Stimulated activated CD8-positive, alpha-beta memory T cell treated with anti-CD3 and anti-CD28 coated beads, Interleukin-7, amount 100 ng/mL, for 48 hours (primary cell): ENCODE results near the gene VWA3B.
A peak's percentile ranks its signal among the peaks of the same experiment; 100 is the strongest.
"Not testable (repeated sequence)": the region's sequence is repeated elsewhere in the genome, so short reads cannot be mapped to it uniquely, and the experiment has no call there.

ENCODE experiments used
- DNase-seq, 2 donors: peaks; one replicate each; pipeline ENCODE4 v3.0.0-alpha.2; 2020; ENCODE audit warnings: low read depth in 1 of 2; ENCODE audit errors: extremely low read depth in 1 of 2

The VWA3B gene, protein sequence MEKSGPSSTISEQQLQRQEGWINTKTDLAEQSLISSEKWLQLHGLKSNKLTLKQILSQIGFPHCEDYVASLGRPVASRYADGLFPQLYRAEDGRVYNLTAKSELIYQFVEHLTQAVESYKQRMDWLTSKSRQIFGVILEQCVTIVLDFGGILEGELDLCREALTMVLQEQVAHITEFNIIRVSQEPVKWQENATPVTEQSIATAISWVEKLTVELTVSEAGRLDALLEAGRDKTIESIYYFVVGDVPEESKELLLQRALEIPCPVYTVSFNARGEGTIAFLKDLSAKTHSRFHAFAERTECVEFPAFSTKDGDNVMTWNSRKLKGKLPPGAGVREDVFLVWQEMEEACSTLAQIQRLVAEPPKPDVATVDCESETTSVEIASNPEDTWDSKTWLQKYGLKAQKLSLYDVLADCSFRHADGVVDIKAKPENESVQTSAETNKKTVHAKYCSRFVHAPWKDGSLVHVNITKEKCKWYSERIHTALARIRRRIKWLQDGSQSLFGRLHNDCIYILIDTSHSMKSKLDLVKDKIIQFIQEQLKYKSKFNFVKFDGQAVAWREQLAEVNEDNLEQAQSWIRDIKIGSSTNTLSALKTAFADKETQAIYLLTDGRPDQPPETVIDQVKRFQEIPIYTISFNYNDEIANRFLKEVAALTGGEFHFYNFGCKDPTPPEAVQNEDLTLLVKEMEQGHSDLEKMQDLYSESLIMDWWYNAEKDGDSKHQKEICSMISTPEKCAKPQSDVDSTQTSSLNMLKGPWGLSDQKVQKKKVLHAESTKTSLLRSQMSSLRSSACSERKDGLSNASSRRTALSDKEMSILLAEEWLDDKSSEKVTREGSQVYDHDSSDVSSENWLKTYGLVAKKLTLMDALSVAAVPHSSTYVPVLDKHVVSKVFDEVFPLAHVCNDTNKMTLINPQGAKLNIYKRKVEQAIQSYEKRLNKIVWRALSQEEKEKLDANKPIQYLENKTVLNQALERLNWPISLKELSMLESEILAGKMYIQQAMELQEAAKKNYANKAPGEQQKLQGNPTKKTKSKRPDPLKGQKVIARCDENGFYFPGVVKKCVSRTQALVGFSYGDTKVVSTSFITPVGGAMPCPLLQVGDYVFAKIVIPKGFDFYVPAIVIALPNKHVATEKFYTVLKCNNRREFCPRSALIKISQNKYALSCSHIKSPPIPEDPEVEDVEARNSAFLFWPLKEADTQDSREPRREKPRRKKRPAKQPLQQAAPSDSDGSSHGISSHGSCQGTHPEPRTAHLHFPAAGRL (N-terminal part only)

DNA sequence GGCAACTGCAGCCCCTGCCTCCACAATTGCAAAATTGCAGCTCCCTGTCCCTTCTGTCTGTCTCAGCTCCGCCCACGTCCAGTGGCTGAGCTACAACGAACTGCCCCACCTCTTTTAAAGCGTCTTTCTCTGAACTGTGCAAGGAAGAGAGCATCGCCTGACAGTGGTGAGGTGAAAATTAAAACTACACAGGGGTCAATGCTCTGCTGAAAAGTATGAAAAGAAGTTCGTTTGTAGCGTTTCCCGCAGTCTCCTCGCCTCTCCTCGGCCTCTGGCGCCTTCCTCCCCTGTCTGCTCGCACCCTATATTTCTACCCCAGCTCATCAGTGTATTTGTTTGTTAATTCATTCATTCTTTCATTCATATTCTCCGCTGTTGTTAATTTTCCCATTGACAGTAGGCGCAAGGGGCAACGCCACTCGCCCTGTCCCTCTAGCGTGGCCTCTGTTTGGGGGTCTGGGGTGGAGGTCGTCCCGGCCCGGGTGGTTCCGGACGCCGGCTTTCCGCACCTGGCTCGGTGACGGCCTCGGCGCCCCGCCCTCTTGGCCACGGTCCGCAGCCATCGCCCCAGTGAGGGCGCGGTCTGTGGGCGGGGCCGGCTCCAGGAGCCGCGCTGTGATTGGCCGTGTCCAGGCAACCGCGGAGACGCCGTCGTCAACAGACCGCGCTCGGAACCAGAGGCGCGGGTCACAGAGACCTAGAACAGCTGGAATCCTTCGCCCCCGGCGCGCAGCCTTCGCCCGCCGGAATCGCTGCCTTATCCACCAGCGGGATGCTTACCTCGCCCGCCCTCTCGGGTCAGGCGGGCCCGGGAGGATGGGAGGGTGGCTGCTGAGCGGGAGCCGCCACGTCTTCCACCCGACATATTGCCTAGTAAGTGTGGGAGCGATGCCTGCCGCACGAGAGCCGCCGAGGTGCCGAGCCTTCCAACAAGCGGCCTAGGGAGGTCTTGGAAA is at the start of gene VWA3B:
TSS of gene VWA3B (plus strand) at position 677 of the 956 bp plus-strand sequence. CDS start 5,926 bp downstream, outside the sequence.
- peak; percentile 26 to 32 for DNase-seq

DNA sequence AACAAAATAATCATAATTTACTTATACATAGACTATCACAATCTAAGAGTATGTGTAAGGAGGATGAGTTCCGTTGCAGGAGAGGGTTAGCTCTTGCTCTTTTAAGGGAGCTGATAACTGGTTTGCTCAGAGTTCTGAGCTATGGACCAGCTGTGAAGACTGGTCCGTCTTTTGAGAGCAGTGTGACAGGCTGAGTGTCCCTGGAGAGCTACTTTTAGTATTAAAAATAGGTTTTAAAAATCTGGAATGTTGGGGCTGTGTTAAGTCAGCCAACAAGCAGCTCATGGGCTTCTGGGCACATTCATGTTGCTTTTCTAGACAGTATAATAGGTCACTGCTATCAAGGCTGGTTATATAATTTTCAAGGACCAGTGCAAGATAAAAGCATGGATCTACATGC is 49.8 kb upstream of the VWA3B start:
- no peak for DNase-seq

DNA sequence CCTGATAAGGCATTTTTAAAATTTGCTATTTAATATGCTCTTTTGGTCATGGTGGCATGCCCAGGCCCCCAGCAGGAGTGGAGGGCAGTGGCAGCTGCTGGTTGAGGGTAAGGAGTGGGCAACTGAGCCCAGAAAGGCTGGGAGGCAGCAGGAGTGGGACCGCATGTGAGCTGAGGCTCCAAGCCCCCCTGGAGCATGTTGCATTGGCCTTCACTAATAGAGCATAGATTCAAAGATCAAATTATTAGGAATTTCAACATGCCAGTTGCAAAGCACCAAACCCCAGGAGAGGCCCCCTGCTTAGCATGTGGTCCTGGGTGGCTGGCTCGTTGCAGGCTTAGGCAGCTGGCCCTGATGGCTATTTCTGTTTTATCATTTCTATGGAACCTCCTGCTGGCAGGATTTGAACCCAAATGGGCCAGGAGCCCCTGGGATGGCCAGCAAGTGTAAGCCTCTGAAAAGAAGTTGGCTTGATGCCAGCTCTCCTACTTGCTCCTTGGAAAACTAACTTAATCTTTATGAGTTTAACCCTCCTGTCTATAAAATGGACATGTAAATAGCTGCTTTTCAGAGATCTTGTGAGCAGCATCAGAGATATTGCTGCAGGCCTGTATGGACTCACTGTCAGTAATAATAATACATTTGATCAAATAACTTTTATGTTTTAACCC is 49.2 kb upstream of the VWA3B start:
- no peak for DNase-seq

DNA sequence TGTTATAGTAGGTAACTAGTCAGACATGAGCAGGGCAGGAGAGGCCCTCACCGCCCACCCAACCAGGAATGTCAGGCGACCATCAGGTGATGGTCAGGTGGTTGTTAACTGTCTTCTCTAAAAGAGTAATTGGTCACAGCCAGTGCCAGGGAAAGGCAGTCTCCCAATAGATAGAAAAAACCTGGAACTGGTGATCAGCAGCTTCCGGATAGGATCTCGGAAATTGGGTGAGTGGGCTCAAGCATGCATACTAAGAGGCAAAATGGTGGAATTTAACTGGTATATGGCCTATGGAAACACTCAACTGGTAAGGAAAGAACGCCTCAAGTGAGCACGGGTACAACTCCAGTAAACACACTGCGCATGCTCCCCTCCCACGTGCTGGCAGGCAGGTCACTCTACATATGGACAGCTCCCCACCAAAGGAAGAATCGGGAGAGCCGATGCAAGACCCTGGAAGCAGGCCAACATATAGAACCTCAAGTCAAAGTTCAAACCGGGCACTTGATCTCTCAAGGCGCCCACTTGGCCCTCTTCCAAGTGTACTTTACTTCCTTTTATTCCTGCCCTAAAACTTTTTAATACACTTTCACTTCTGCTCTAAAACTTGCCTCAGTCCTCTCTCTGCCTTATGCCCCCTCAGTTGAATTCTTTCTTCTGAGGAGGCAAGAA is 47.7 kb upstream of the VWA3B start:
- no peak for DNase-seq

DNA sequence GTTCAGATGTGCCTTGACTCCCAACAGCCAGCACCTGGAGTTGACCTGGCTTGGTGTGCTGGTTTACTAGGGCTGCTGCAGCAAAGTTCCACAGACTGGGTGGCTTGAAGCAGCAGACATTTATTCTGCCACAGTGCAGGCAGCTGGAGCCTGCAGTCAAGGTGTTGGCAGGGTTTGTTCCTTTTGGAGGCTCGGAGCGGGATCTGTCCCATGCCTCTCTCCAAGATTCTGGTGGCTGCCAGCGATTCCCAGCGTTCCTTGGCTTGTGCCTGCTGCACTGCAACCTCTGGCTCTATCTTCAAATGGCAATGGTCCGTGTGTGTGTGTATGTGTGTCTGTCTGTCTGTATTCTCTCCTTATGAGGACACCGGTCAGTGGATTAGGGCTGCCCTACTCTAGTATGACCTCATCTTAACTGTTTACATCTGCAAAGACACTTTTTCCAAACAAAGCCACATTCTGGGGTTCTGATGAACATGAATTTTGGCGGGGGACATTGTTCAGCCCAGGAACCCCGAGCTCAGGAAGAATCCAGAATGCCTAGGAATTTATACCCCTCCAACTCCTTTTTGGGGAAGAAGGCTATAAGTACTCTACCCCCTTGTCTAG is 46.5 kb upstream of the VWA3B start:
- no peak for DNase-seq

DNA sequence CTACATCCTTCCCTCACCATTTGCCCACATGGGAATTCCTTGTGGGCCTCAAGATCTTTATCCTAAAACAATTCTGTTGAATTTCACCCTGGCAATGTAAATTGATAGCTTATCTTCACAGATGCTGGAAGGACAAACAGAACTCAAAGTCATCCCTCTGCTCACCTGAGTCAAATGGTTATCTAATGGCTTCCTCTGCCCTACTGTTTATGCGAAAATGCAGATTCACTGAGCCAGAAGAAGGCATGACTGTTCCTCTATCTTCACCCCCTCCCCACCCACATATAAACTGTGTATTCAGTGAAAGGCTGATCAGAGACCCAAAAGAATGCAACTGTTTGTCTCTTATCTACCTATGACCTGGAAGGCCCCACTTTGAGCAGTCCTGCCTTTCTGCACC is 43.9 kb upstream of the VWA3B start:
- no peak for DNase-seq

DNA sequence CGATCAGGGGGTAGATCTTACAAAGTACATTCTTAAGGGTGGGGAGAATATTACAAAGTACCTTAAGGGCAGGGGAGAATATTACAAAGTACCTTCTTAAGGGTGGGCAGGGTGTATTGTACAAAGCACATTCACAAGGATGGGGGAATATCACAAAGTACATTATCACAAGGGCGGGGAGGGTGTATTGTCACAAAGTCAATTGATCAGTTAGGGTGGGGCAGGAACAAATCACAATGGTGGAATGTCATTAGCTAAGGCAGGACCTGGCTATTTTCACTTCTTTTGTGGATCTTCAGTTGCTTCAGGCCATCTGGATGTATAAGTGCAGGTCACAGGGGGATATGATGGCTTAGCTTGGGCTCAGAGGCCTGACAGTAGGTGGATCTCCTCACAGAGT is 42.2 kb upstream of the VWA3B start:
- DNase-seq = not testable (repeated sequence)

DNA sequence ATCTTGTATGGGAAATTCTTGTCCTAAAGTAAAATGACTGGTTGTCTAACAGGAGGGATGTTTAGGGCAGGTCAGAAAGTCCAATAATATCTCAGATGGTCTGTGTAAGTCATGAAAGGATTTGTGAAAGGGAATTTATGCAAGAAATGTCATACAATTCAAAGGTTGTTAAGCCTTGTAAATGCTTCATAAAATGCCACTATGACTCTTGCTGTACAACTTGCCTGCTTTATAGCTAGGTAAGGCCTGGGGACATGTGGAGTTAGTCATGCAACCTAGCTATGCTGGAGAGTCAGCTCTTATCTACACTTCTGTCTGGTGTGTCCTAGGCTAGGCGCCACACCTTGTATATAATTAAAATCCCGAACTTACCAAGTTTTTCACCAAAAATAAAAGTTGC is 36.9 kb upstream of the VWA3B start:
- no peak for DNase-seq

DNA sequence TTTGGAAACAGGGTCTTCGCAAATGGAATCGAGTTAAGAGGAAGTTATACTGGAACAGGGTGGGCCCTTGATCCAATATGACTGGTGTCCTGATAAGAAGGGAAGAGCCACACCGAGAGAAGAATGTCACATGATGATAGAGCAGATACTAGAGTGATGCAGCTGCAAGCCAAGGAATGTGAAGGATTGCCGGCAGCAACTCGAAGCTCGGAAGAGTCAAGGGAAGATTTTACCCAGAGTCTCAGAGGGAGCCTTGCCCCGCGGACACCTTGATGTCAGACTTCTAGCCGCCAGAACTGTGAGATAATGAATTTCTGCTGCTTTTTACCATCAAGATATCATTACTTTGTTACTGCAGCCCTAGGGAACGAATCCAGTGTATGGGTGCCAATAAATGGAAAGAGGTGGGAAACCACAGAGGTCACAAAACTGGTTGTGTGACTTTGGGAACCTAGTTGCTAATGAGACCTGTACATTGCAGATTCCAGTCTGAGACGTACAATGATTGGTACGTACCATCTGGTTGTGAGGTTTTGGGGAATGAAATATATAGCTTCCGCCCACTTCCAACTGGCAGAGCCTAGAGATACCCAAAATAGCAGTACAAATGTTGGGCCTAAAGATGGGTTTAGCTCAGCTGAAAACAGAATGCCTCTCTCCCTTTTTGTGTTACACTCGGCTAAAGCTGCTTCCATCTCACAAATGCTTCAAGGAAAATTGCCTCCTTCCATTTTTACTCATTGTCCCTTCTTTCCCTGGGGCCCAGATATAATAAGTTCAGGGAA is 28.6 kb upstream of the VWA3B start:
- no peak for DNase-seq

DNA sequence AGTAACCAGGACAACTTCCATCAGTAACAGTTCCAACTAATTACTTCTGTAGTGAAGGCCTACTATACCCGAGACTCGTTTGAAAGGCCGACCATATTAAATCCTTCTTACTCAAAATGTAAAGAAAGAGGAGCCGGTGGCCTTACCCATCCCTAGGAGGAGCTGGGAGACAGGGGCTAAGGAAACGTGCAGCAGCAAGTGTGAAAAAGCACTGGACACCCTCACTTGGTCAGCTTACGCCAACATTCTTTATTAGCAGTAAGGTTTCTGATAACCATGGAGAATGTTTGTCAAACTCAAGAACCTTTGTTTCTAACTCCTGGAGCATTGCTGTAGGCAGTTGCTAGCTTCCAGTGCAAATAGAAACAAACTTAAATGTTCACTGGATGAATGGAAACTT is 26.7 kb upstream of the VWA3B start:
- DNase-seq = no peak

DNA sequence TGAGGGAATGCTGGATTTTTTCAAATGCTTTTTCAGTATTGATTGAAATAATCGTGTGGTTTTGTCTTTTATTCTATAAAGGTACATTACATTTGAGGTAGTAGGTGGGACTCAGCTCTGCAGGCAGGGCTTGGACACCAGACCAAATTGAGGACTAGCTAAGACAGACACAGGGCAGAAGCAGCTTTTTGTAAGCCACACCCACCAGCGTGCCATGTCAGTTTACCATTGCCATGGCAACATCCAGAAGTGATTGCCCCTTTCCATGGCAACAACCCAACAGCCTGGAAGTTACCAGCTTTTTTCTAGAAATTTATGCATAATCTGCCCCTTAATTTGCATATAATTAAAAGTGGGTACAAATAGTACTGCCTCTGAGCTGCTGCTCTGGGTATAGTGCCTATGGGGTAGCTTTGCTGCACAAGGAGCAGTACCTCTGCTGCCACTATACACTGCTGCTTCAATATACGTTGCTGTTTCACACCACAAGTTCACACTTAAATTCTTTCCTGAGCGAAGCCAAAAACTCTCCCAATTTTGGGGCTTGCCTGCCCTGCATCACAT is 23.6 kb upstream of the VWA3B start:
- no peak for DNase-seq

DNA sequence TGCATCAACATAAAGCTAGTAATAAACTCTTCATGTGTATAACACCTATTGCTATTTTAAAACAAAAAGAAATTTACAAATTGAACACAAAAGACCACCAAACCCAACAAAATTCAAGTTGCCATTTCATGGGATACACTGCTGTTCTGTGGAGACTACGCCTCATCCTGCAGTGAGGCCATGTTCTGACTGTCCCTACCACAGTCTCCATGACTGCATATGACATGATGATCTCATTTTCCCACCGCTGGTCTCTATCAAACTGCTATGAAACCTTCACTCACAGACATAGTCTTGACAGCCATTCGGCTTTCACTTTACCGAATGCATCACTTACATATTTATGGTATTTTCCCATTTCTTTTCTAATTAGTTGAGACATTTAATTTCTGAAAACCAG is 21.2 kb upstream of the VWA3B start:
- DNase-seq = no peak

DNA sequence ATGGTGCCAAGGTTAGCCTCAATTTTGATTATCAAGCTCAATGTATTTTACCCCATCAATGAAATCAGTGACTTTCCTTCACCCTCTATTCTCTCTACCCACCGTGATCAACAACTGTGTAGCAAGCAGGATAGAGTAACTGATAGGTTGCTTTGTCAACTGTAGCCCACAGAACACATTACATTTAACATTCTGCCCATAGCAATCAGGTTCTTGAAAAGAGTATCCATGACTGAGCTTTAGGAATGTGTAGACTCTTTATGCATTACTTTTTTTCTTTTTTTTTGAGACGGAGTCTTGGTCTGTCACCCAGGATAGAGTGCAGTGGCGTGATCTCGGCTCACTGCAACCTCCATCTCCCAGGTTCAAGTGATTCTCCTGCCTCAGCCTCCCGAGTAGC is 19.8 kb upstream of the VWA3B start:
- DNase-seq = no peak

DNA sequence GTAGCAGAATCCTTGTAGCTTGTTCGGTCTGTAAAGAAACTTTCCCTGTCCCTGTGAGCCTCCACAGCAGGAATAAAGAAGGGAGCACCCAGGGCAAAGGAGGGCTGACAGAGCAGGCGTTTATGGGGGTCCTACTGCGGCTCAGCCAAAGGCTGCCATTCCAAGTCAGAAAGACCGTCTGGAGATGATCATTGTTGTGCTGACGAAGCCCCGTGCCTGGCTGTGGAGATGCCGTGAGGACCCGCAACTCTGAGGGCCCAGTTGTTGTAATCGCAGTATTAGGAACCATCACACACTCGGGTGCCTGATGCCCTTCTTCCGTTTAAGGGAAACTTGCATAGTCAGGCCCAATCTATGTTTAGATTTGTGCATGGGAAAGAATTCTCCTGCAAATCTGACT is 16.9 kb upstream of the VWA3B start:
- no peak for DNase-seq

DNA sequence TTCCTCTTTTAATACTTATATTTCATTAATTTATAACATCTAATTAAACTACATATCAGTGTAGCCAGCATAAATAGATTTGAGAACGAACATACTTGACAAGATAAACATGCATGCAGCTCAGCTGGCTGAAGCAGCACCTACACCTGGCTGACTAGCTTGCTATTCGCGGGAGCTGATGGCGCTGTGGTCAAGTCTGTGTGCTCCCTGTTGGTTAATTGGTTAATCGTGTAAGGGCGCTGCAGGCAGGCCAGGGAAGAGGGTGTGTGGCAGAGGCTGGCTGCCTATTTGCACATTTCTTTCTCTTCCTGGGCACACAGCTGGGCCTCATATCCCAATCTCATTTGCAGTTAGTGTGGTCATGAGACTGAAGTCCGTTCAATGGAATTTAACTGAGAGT is 14.5 kb upstream of the VWA3B start:
- DNase-seq = no peak

DNA sequence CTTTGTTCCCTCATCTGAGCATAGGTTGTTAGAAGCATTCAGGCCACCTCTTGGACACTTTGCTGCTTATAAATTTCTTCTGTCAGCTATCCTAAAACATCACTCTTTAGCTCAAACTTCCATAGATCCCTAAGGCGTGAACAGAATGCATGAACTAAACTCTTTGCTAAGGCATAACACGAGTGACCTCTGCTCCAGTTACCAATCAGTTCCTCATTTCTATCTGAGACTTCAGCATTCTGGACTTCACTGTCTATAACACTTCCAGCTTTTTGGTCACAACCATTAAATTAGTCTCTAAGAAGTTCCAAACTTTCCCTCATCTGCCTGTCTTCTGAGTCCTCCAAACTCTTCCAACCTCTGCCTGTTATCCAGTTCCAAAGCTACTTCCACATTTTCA is 8.3 kb upstream of the VWA3B start:
- no peak for DNase-seq

DNA sequence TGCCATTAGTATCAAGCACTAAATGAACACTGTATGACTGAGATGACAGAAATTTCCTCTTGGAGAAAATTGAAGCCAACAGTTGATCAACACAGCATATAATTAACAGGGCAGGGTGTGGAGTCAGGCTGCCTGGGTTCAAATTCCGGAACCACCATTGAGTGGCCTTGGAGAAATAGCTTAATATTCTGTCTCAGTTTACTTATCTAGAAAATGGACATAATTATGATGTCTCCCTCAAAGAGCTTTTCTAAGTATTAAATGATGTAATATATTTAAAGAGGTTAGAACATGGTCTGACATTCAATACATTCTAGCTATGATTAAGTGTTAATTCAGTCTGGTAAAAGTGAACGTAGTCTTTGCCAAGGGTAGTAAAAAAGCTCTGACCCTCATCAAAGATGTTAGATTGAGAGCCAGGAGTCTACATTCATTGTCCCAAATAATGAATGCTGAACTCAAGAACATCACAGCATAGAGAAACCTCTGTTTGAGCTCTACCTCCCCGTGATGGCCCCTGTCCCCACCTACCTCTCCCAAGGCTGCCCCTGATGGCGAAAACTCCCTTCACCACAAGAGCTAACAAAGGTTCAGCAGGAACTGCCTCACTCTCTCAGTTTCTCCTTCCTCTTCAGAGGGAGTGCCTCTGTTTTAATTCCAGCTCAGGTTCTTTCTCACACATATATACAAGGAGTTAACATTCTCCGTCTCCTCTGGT is 2.7 kb upstream of the VWA3B start:
- DNase-seq = no peak
